Muscle layer of duodenum (tissue), 2 donors: ENCODE data around the gene NAXD.
A peak's percentile ranks its signal among the peaks of the same experiment; 100 is the strongest.

Source experiments
- H3K27ac ChIP-seq: one replicate; pipeline ENCODE4 v1.7.0; 2013; ENCODE audit warnings: mild to moderate bottlenecking, low read length
- H3K27me3 ChIP-seq: one replicate; pipeline ENCODE4 v1.7.0; 2013; ENCODE audit warnings: low read depth, mild to moderate bottlenecking, control low read depth, low read length
- H3K36me3 ChIP-seq, 2 donors: one replicate each; pipeline ENCODE4 v1.7.0; 2013; ENCODE audit warnings: low read length in 2 of 2, control low read depth in 1 of 2, mild to moderate bottlenecking in 1 of 2; ENCODE audit not compliant: insufficient read depth in 2 of 2, control insufficient read depth in 1 of 2
- H3K4me1 ChIP-seq, 2 donors: one replicate each; pipeline ENCODE4 v1.7.0; 2013; ENCODE audit warnings: low read length in 2 of 2, mild to moderate bottlenecking in 2 of 2, control low read depth in 1 of 2, moderate library complexity in 1 of 2; ENCODE audit not compliant: insufficient read depth in 2 of 2, control insufficient read depth in 1 of 2
- H3K4me3 ChIP-seq, 2 donors: one replicate each; pipeline ENCODE4 v1.7.0; 2013; ENCODE audit warnings: low read length in 2 of 2, low read depth in 1 of 2, mild to moderate bottlenecking in 1 of 2
- H3K9me3 ChIP-seq, 2 donors: one replicate each; pipeline ENCODE4 v1.7.0; 2013; ENCODE audit warnings: low read length in 2 of 2, control low read depth in 1 of 2, mild to moderate bottlenecking in 1 of 2; ENCODE audit not compliant: control insufficient read depth in 1 of 2
- donor health status: healthy.

NAXD gene

DNA sequence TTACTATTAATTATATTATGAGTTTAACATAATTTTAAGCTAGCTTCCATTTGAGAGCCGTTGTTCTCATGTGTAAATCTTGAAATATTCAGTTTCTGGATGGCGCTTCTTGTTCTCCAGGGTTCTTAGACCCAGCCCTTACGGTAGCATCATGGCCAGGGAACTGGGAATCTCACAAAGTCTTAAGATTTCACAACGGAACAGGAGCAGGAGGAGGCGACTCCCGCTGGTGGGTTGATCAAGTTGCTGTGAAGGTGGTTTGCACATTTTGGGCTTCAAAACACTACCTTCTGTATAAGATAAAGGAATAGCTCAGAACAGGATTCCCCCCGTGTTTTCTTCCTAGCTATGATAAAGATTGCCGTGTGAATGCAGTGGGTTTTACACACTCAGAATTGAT, 2.8 kb downstream of the NAXD start:
- Histone ChIP-seq H3K36me3 (peaks cover 9 to 14% of the 10 kb centered on the region in 2 donors), H3K27ac (peak overlapping the region; percentile 92), H3K27me3 (no peaks in the 10 kb centered on the region), H3K4me1 (peaks cover 22 to 49% of the 10 kb centered on the region in 2 donors), H3K9me3 (no peaks in the 10 kb centered on the region), H3K4me3 (no peak overlapping the region)

DNA sequence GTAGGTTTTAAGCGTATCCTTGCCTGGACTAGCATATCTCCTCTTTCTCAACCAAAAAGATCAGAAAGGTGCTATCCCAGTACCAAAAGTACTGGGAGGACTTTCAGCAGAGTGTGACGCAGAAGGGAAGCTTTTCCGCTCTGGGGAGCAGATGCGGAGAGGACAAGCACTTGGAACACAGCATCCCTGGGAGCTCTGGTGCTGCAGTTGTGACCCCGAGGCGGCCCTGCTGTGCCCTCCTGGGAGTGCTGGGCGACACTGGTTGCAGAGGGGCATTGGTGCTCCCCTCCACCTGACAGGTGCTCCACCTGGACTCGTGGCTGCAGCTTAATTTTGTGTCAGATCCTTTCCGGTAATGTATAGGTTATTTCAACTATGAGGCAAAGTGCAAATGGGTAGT, 3.4 kb downstream of the NAXD start:
- no peaks in the 10 kb centered on the region for H3K9me3 ChIP-seq
- H3K4me1 ChIP-seq = peaks cover 22 to 49% of the 10 kb centered on the region in 2 donors
- peak overlapping the region; percentile 92 for H3K27ac ChIP-seq

DNA sequence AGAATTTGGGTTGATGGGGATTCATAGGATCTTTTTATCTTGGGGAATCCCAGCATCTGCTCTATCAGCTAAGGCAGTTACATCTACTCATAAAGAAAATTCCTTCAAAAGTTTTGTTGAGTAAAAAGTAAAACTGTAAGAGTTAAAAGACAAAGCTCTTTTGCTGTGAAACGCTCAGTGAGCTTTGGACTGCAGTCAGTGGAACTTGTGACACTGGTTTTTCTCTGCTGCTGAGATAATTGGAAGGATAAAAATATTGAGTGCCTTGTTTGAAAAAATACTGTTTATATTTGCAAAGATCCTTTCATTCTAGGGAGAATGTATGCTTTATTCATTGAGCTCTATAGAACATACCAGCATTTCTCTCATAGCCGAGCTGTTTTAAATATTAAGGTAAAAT, 5.3 kb downstream of the NAXD start:
- H3K36me3 ChIP-seq = peaks cover 19 to 29% of the 10 kb centered on the region in 2 donors
- H3K4me3 ChIP-seq = no peak overlapping the region
- no peaks in the 10 kb centered on the region for H3K27me3 ChIP-seq
- H3K27ac ChIP-seq = peak overlapping the region; percentile 16
- H3K4me1 ChIP-seq = peaks cover 22 to 56% of the 10 kb centered on the region in 2 donors
- no peaks in the 10 kb centered on the region for H3K9me3 ChIP-seq

More for the DNA sequence above, 3.4 kb downstream of the NAXD start:
- peaks cover 9 to 17% of the 10 kb centered on the region in 2 donors for H3K36me3 ChIP-seq
- H3K27me3 ChIP-seq = no peaks in the 10 kb centered on the region
- H3K4me3 ChIP-seq = no peak overlapping the region

DNA sequence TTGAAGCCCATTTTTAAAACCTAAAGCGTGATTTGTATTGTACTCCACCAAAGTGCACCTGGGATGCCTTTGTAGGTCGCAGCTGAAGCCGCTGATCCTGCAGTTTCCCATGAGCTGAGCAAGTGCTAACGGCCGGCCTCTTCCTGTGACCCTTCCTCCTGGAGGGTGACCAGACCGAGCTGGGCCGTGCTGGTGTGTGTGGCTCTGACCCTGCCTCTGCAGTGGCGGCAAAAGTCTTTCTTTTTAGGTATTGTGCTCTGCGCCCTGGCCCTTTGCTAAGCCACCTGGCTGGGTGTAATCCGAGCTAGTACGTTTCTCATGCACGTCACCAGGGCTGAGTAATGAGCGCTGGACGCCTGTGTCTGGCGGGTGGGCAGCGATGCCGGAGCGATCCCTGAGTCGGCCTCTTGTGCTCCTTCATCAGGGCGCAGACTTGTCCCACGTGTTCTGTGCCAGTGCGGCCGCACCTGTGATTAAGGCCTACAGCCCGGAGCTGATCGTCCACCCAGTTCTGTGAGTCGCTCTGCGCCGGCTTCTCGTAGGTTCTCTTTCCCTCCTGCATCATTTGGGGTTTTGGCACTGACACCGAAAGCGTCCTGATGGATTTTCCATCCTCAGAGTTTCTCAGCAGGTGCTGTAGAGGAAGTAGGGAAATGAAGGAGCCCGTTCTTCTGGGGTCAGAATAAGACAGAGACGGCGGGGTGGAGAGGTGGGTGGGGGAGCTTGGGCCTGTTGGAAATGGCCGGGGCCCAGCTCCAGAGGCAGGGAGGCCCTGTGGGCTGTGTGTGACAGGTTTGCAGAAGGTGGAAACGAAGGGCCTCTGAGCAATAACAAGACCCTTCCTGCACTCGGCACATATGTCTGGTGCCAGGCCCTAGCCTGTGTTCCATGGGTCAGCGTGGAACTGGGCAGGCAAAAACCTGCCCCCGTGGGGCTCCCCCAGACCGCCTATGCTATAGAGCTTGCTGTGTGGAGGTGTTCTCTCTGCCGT, 9.7 kb downstream of the NAXD start:
- peaks cover 24 to 31% of the 10 kb centered on the region in 2 donors for H3K36me3 ChIP-seq
- H3K27me3 ChIP-seq = no peaks in the 10 kb centered on the region
- peak overlapping the region; percentile 37 for H3K27ac ChIP-seq
- no peaks in the 10 kb centered on the region for H3K9me3 ChIP-seq
- no peak overlapping the region for H3K4me3 ChIP-seq
- peaks cover 8 to 54% of the 10 kb centered on the region in 2 donors for H3K4me1 ChIP-seq

DNA sequence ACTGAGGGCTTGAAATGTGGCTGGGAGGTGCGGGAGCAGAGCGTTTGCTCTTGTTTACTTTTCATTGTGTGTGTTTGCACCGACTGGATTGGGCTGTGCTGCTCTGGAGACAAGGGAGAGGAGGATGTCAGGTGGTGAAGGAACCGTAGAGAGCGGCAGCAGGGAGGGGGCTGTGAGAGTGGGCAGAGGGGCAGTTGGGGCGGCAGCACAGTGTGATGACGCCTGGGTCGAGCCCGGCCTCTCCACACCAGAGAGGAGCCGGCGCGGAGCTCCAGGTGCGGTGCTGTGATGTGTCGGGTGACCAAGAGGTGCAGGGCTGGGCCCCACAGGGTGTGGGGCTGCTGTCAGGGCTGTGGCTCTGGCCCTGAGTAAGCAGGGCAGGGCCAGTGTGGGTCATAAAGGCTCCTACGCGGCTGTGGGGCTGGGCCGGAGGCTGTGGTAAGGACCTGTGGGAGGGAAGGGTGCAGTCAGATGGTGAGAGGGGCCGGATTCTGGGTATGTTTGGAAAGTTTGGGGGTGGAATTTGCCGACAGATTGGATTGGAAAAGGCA, 10.5 kb downstream of the NAXD start:
- Histone ChIP-seq H3K9me3 (no peaks in the 10 kb centered on the region), H3K27ac (peak overlapping the region; percentile 37), H3K4me1 (peaks cover 5 to 55% of the 10 kb centered on the region in 2 donors), H3K36me3 (peaks cover 24 to 31% of the 10 kb centered on the region in 2 donors), H3K4me3 (no peak overlapping the region), H3K27me3 (no peaks in the 10 kb centered on the region)

DNA sequence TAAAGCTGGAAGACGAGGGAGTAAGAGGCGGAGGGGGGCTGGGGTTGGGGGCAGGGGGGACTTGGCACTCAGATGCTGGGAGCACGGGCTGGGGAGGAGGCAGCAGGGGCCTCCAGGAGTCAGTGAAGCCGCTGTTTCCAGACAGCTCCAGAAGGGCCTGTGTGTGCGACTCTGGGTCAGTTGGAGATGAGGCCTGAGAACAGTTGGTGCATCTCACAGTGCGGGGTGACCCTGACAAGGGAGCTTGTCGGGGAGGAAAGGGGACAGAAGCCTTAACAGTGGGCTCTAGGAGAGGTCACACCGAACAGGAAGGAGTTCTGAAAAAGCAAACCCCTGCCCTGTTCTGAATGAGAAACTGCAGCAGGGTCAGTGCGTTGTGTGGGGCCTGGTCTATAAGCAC, 11.2 kb downstream of the NAXD start:
- peaks cover 0 to 60% of the 10 kb centered on the region in 2 donors for H3K4me1 ChIP-seq
- no peaks in the 10 kb centered on the region for H3K9me3 ChIP-seq
- H3K27me3 ChIP-seq = no peaks in the 10 kb centered on the region
- peaks cover 24 to 31% of the 10 kb centered on the region in 2 donors for H3K36me3 ChIP-seq
- no peak overlapping the region for H3K4me3 ChIP-seq
- no peak overlapping the region for H3K27ac ChIP-seq

DNA sequence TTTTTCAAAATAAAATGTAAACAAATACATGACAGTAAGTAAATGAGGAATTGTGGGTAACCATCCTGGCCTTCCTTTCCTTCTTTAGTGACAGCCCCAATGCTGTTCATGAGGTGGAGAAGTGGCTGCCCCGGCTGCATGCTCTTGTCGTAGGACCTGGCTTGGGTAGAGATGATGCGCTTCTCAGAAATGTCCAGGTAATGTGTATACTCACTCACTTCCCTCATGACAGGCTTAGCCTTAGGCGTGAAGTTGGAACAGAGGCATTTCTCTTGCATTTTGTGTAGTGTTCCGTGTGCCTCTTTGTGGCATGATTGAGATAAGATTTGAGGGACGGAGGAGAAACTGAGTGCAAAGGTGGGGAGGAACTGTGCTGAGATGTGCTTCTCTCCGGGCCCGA, 12.0 kb downstream of the NAXD start:
- Histone ChIP-seq H3K9me3 (no peaks in the 10 kb centered on the region), H3K27ac (no peak overlapping the region), H3K36me3 (peaks cover 22 to 31% of the 10 kb centered on the region in 2 donors), H3K27me3 (no peaks in the 10 kb centered on the region), H3K4me1 (peaks cover 0 to 61% of the 10 kb centered on the region in 2 donors), H3K4me3 (no peak overlapping the region)

DNA sequence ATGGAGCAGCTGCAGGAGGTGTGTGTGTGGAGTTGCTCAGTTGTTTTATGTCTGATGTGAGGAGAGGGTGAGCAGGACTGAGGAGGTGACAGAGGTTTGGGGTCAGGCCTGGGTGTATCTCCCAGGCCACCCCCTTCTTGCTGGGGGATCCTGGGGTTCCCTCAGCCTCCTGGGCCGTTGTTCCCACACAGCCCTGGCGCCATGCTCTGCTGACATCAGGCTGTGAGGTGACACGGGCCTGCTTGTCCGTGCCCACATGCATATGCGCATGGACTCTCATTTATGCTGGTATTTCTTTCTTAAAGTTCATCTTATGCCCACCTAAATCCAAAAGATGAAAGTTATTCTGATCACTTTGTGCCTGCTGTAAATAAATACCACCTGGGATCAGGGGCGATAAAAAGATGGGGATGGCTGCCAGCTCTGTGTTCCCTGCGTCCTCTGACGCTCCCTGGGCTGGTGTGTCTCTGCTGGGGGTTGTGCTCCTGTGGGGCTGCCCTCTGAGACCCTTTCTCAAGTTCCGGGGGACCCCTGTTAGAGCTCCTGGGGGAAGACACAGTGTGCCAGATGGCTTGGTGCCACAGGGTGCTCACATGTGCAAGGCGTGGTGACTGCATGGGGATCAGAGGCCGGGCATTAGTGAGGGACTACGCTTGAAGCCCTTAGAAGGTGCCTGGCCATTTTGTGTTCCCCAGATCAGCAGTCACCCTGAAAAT, 12.6 kb downstream of the NAXD start:
- no peak overlapping the region for H3K4me3 ChIP-seq
- no peaks in the 10 kb centered on the region for H3K27me3 ChIP-seq
- H3K4me1 ChIP-seq = peaks cover 0 to 55% of the 10 kb centered on the region in 2 donors
- H3K9me3 ChIP-seq = no peaks in the 10 kb centered on the region
- peaks cover 16 to 25% of the 10 kb centered on the region in 2 donors for H3K36me3 ChIP-seq
- H3K27ac ChIP-seq = peak overlapping the region; percentile 14

DNA sequence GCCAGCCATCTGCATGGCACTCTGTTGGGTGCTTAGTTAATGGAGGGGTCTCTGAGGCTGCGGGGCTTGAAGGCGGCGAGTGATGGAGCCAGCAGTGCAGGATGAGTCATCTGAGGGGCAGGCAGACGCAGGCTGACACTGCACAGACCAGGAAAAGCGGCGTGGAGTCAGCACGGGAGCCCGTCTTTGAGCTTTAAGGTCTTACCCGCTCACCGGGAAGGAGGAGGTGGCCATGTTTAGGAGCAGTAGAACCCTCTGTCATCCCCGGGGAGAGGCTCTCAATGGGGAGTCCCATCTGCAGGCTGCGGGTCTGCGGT, 13.1 kb downstream of the NAXD start:
- Histone ChIP-seq H3K9me3 (no peaks in the 10 kb centered on the region), H3K27me3 (no peaks in the 10 kb centered on the region), H3K27ac (peak overlapping the region; percentile 34), H3K4me3 (no peak overlapping the region), H3K4me1 (peaks cover 0 to 55% of the 10 kb centered on the region in 2 donors), H3K36me3 (peaks cover 15 to 20% of the 10 kb centered on the region in 2 donors)

DNA sequence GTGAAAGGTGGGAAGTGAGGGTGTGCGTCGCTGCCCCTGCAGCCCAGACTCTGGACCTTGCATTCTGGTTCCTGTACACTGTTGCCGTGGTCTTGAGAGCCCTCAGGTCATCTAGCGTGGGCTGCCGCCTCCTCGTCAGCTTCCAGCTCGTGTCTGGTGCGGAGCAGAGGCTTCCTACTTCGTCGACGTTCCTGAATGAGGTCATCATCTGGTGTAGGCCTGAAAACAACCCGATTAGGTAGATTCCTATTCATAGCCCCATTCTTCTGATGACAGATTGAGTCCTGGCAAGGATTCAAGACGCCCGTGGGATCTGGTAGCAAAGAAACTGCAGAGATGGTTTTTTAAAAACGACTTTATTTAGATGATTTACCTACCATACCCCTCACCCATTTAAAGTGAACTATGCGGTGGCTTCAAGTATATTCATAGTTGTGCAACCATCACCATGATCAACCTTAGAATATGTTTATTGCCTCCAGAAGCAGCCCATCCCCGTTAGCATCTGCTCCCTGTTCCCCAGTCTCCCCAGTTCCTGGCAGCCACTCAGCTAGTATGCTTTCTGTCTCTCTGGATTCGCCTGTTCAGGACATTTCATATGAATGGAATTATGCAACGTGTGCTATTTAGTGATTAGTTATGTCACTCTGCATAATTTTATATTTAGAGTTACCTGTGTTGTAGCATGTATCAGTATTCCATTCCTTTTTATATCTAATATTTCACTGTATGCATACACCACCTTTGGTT, 13.8 kb downstream of the NAXD start:
- H3K27me3 ChIP-seq = no peaks in the 10 kb centered on the region
- no peaks in the 10 kb centered on the region for H3K9me3 ChIP-seq
- peaks cover 0 to 55% of the 10 kb centered on the region in 2 donors for H3K4me1 ChIP-seq
- H3K27ac ChIP-seq = peak overlapping the region; percentile 34
- no peak overlapping the region for H3K4me3 ChIP-seq
- peaks cover 17 to 19% of the 10 kb centered on the region in 2 donors for H3K36me3 ChIP-seq
